ENCODE results near the gene RFXAP.

GRCh38 chr13:36774931-36775330 lies 44.1 kb upstream of the RFXAP start:
- no peak for TF ChIP-seq SMC3 (conservative IDR thresholded peaks at IDR 0.05; ENCODE audit: poor library complexity)
- no peak for TF ChIP-seq CTCF (IDR thresholded peaks at IDR 0.05; ENCODE audit: poor library complexity, severe bottlenecking)
- TF ChIP-seq EZH2 (IDR thresholded peaks at IDR 0.05; ENCODE audit: borderline replicate concordance, insufficient read depth, low read length, poor library complexity, severe bottlenecking): no peak
- no peak for TF ChIP-seq REST (IDR thresholded peaks at IDR 0.05; ENCODE audit: borderline replicate concordance)
- no peak for TF ChIP-seq POLR2AphosphoS5 (IDR thresholded peaks at IDR 0.05)
- TF ChIP-seq RAD21 (conservative IDR thresholded peaks at IDR 0.05): no peak
- no peak for TF ChIP-seq MXI1 (conservative IDR thresholded peaks at IDR 0.05; ENCODE audit: poor library complexity, severe bottlenecking)
- TF ChIP-seq EP300 (conservative IDR thresholded peaks at IDR 0.05; ENCODE audit: poor library complexity, severe bottlenecking): no peak
- TF ChIP-seq TAF1 (IDR thresholded peaks at IDR 0.05; ENCODE audit: low read depth): no peak
